PFSK-1 (cell line): ENCODE results near the gene DSG1.

Source experiments
- FOXP2 ChIP-seq: optimal IDR thresholded peaks from 2 replicates; pipeline ENCODE3; 2011; ENCODE audit warnings: borderline replicate concordance, control low read depth, inconsistent platforms; ENCODE audit not compliant: insufficient read depth; ENCODE audit errors: extremely low read length, extremely low read depth
- POLR2AphosphoS5 ChIP-seq: IDR thresholded peaks from 2 replicates; pipeline ENCODE4 v1.6.1; 2012; ENCODE audit warnings: low read depth, mild to moderate bottlenecking, control low read depth, low read length, moderate library complexity
- REST ChIP-seq, 2 experiments: IDR thresholded peaks; 2 replicates each; pipeline versions ENCODE4 v1.6.1 to v1.8.0; 2011 to 2012; ENCODE audit warnings: low read depth in 2 of 2, low read length in 2 of 2, control low read depth in 1 of 2, inconsistent platforms in 1 of 2, mild to moderate bottlenecking in 1 of 2, moderate library complexity in 1 of 2; ENCODE audit not compliant: insufficient read depth in 1 of 2
- SIN3A ChIP-seq: IDR thresholded peaks from 2 replicates; pipeline ENCODE4 v1.6.1; 2012; ENCODE audit warnings: mild to moderate bottlenecking, low read length, moderate library complexity, borderline replicate concordance; ENCODE audit not compliant: insufficient read depth
- TAF1 ChIP-seq: IDR thresholded peaks from 2 replicates; pipeline ENCODE4 v1.6.1; 2012; ENCODE audit warnings: low read length, control low read depth, borderline replicate concordance; ENCODE audit not compliant: insufficient read depth

Gene DSG1

GRCh38 chr18:31354990-31355389, 37.0 kb downstream of the DSG1 start:
- TF ChIP-seq FOXP2 (no peak), REST (IDR thresholded peaks at IDR 0.05; ENCODE audit: insufficient read depth in 1 of 2, low read depth in 2 of 2, low read length in 2 of 2) (no peak), POLR2AphosphoS5 (no peak), TAF1 (no peak), SIN3A (no peak)

DNA sequence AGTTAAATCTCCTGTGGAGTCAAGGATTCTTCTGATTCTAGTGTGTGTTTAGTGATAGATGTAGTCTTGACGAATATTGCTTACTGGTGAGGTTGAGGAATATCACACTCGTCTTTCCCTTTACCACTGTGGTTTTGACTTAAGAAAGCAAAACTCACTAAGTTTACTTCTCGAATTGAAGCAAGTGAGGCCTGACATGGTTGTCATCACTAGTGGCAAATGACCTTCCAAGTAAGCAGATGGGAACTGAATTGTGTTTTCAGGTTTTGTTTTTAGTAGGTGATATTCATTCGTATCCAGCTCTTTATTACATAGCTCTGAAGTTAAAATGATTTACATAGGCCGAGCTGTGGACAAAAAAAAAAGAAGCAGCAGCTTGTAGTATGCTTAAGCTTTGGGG, 38.1 kb downstream of the DSG1 start:
- no peak for TF ChIP-seq FOXP2
- TF ChIP-seq REST (IDR thresholded peaks at IDR 0.05; ENCODE audit: insufficient read depth in 1 of 2, low read depth in 2 of 2, low read length in 2 of 2): no peak
- no peak for TF ChIP-seq TAF1
- no peak for TF ChIP-seq POLR2AphosphoS5
- TF ChIP-seq SIN3A: no peak

DNA sequence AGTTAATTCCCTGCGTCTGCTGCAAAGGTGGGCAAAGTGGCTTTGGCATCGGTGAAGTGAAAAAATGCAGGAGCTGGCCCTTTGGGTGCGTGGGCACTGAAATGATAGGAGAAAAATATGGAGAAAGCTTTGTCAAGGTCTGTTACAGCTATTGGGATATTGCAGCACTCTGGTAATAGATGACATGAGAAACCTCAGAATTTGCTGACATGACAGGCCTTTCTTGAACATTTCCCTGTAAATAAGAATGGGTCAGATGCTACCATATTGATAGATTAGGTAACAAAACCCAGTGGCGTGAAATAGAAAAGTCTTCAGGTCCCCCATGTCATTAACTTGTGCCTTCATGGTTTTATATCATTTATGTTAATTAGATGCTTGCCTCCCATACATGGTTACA, 46.2 kb downstream of the DSG1 start:
- TF ChIP-seq FOXP2: no peak
- TF ChIP-seq SIN3A: no peak
- TF ChIP-seq POLR2AphosphoS5: no peak
- TF ChIP-seq TAF1: no peak
- TF ChIP-seq REST (IDR thresholded peaks at IDR 0.05; ENCODE audit: insufficient read depth in 1 of 2, low read depth in 2 of 2, low read length in 2 of 2): no peak

DNA sequence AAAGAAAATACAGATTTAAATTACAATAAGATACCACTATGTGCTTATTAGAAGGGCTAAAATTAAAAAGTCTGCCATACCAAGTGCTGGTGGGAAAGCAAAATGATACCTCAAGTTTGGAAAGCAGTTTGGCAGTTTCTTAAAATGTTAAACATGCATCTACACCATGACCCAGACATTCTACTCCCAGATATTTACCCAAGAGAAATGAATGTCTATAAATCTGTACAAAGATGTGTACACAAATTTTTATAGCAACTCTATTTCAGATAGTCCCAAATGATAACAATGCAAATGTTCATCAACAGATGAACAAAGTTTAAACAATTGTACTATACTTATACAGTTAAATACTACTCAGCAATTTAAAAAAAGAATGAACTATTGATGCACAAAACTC, 51.5 kb downstream of the DSG1 start:
- TF ChIP-seq FOXP2 (no peak), REST (IDR thresholded peaks at IDR 0.05; ENCODE audit: insufficient read depth in 1 of 2, low read depth in 2 of 2, low read length in 2 of 2) (no peak), TAF1 (no peak), POLR2AphosphoS5 (no peak), SIN3A (no peak)

DNA sequence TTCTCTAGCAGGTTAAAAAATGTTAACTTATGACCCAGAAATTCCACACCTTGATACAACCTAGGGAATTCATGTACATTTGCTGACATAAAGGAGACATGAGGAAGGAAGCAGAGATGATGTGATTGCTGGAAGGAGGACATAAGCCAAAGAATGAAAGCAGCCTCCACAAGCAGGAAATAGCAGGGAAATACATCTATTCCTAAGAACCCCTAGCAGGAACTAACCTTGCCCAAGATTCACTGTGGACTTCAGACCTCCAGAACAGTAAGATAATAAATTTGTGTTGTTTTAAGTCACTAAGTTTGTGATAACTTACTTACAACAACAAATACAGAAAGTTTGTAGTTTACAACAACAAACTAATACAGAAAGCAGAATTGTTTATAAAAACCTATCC, 54.0 kb downstream of the DSG1 start:
- TF ChIP-seq POLR2AphosphoS5 (no peak), REST (IDR thresholded peaks at IDR 0.05; ENCODE audit: insufficient read depth in 1 of 2, low read depth in 2 of 2, low read length in 2 of 2) (no peak), TAF1 (no peak), SIN3A (no peak)
